SK-N-SH treated with all-trans-retinoic acid at 6 μM for 48 hours (cell line): Measurements from ENCODE around the gene STXBP1.
A peak's percentile ranks its signal among the peaks of the same experiment; 100 is the strongest.

Experiments used
- ATAC-seq: fragments of 200-7000 bp; cut with Tn5 transposase; 3 replicates; pipeline ENCODE4 v1.9.1; 2020; ENCODE audit warnings: mild to moderate bottlenecking, moderate library complexity
- ARNTL ChIP-seq: fragments of 450-650 bp; formaldehyde crosslinking; IDR thresholded peaks from 2 replicates; pipeline ENCODE4 v1.5.0; 2020; ENCODE audit warnings: low read depth, mild to moderate bottlenecking, moderate library complexity, borderline replicate concordance
- BACH2 ChIP-seq: fragments of 250-450 bp; sonication (Bioruptor Pico); IDR thresholded peaks from 2 replicates; pipeline ENCODE4 v1.9.0; 2021; ENCODE audit warnings: mild to moderate bottlenecking, borderline replicate concordance
- CSDC2 ChIP-seq: fragments of 250-450 bp; sonication (Bioruptor Pico); IDR thresholded peaks from 2 replicates; pipeline ENCODE4 v1.5.0; 2020; ENCODE audit warnings: mild to moderate bottlenecking, moderate library complexity
- ESRRG ChIP-seq: fragments of 250-450 bp; sonication (Bioruptor Pico); IDR thresholded peaks from 2 replicates; pipeline ENCODE4 v1.6.1; 2021; ENCODE audit warnings: mild to moderate bottlenecking
- GLIS3 ChIP-seq: fragments of 250-450 bp; sonication (Bioruptor Pico); IDR thresholded peaks from 2 replicates; pipeline ENCODE4 v1.5.0; 2020; ENCODE audit warnings: mild to moderate bottlenecking, moderate library complexity
- ISL1 ChIP-seq: fragments of 250-450 bp; sonication (Bioruptor Pico); IDR thresholded peaks from 2 replicates; pipeline ENCODE4 v2.1.2; 2022; ENCODE audit warnings: mild to moderate bottlenecking, moderate library complexity
- PPARA ChIP-seq: fragments of 250-450 bp; sonication (Bioruptor Pico); IDR thresholded peaks from 2 replicates; pipeline ENCODE4 v1.5.0; 2020; ENCODE audit warnings: mild to moderate bottlenecking, borderline replicate concordance
- TCF4 ChIP-seq: fragments of 250-450 bp; sonication (Bioruptor Pico); IDR thresholded peaks from 2 replicates; pipeline ENCODE4 v1.8.0; 2021; ENCODE audit warnings: mild to moderate bottlenecking, moderate library complexity, borderline replicate concordance
- ZC3H10 ChIP-seq: fragments of 250-450 bp; sonication (Bioruptor Pico); IDR thresholded peaks from 2 replicates; pipeline ENCODE4 v1.5.1; 2021; ENCODE audit warnings: mild to moderate bottlenecking, moderate library complexity
- ZFP3 ChIP-seq: fragments of 250-450 bp; sonication (Bioruptor Pico); IDR thresholded peaks from 2 replicates; pipeline ENCODE4 v1.5.0; 2020; ENCODE audit warnings: mild to moderate bottlenecking, moderate library complexity
- ZFP30 ChIP-seq: fragments of 450-650 bp; formaldehyde crosslinking; IDR thresholded peaks from 2 replicates; pipeline ENCODE4 v1.5.0; 2022; ENCODE audit warnings: mild to moderate bottlenecking, moderate library complexity
- ZNF565 ChIP-seq: fragments of 450-650 bp; formaldehyde crosslinking; conservative IDR thresholded peaks from 2 replicates; pipeline ENCODE4 v1.5.0; 2020; ENCODE audit warnings: low read depth, mild to moderate bottlenecking, moderate library complexity
- ZNF70 ChIP-seq: fragments of 450-650 bp; formaldehyde crosslinking; IDR thresholded peaks from 2 replicates; pipeline ENCODE4 v1.5.0; 2020; ENCODE audit warnings: mild to moderate bottlenecking, moderate library complexity
- ZNF8 ChIP-seq: fragments of 450-650 bp; formaldehyde crosslinking; IDR thresholded peaks from 2 replicates; pipeline ENCODE4 v1.5.0; 2020; ENCODE audit warnings: mild to moderate bottlenecking, moderate library complexity
- TF ChIP-seq, protein P1 (sequence below): fragments of 250-450 bp; sonication (Bioruptor Pico); IDR thresholded peaks from 2 replicates; pipeline ENCODE4 v1.5.1; 2020; ENCODE audit warnings: low read depth, mild to moderate bottlenecking, moderate library complexity
- TF ChIP-seq, protein P2 (sequence below): fragments of 250-450 bp; sonication (Bioruptor Pico); IDR thresholded peaks from 2 replicates; pipeline ENCODE4 v1.8.0; 2021; ENCODE audit warnings: low read depth, mild to moderate bottlenecking, moderate library complexity, borderline replicate concordance
- TF ChIP-seq, protein P3 (sequence below): fragments of 250-450 bp; sonication (Bioruptor Pico); IDR thresholded peaks from 2 replicates; pipeline ENCODE4 v1.5.0; 2020; ENCODE audit warnings: mild to moderate bottlenecking, moderate library complexity

STXBP1 gene

DNA sequence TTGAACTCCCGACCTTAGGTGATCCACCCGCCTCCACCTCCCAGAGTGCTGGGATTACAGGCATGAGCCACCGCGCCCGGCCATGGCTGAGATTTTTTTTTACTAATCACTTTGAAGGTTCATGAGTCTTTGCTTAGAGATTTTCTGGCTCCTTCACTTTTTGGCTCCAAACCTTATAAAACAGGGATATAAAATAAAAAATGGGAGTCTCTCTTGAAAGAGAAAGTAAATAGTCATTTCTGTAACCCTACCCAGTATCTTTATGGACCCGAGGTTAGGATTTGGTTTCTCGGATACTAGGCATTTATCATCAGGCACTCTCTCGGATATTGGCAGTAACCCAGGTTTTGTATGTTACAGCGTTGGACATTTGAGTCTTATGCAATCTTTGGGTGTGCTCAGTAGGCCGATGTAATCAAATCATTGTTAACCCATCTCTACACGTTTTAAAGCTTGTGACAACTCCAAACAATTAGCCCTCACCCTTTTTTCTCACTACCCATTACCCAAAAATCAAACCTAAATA is 25.3 kb downstream of the STXBP1 start (continued):
- TF ChIP-seq, protein P1, sequence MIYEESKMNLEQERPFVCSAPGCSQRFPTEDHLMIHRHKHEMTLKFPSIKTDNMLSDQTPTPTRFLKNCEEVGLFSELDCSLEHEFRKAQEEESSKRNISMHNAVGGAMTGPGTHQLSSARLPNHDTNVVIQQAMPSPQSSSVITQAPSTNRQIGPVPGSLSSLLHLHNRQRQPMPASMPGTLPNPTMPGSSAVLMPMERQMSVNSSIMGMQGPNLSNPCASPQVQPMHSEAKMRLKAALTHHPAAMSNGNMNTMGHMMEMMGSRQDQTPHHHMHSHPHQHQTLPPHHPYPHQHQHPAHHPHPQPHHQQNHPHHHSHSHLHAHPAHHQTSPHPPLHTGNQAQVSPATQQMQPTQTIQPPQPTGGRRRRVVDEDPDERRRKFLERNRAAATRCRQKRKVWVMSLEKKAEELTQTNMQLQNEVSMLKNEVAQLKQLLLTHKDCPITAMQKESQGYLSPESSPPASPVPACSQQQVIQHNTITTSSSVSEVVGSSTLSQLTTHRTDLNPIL (CRISPR knock-in tag), result no peak
- TF ChIP-seq ZC3H10 (CRISPR knock-in tag) (no peak), ZFP3 (CRISPR knock-in tag) (no peak), ZFP30 (CRISPR knock-in tag) (no peak)
- TF ChIP-seq, all 23 proteins: peak for 0

DNA sequence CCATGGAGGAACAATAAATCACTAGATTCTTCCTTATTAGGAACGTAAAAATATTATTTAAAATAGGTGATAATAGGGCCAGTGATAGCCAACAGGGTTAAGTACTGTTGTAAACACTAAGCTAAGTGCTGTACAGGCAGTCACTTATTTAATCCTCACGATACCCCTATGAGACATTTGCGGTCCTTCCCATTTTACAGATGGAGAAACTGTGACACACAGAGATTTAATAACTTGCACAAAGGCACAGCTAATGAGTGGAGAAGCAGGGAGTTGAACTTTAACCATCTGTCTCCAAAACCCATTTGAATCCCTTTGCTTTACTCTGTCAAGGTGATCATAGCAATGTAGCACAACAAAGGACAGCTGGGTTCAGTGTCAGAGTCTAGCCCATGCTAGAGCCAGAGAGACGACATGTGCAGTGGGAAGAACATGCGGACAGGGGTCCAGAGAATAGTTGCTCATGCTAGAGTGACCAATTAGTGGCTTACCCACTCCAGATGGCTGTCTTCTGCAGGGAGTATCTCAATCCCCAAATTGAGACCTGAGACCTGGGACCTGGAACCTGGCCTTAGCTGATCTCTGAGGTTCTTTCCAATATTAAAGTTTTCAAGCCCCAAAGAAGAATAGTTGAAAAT is 28.9 kb downstream of the STXBP1 start:
- no peak for ATAC-seq
- no peak for TF ChIP-seq ZFP3 (CRISPR knock-in tag)
- TF ChIP-seq ARNTL, result no peak
- no peak for TF ChIP-seq ESRRG (CRISPR knock-in tag)
- no peak for TF ChIP-seq ZNF70
- TF ChIP-seq PPARA (CRISPR knock-in tag), result no peak
- no peak for TF ChIP-seq ZFP30 (CRISPR knock-in tag)
- no peak for TF ChIP-seq ZNF8 (CRISPR knock-in tag)
- TF ChIP-seq ZC3H10 (CRISPR knock-in tag), result no peak
- no peak for TF ChIP-seq TCF4
- TF ChIP-seq ZNF565 (CRISPR knock-in tag), result no peak
- no peak for TF ChIP-seq GLIS3
- TF ChIP-seq, all 23 proteins: peak for 0

DNA sequence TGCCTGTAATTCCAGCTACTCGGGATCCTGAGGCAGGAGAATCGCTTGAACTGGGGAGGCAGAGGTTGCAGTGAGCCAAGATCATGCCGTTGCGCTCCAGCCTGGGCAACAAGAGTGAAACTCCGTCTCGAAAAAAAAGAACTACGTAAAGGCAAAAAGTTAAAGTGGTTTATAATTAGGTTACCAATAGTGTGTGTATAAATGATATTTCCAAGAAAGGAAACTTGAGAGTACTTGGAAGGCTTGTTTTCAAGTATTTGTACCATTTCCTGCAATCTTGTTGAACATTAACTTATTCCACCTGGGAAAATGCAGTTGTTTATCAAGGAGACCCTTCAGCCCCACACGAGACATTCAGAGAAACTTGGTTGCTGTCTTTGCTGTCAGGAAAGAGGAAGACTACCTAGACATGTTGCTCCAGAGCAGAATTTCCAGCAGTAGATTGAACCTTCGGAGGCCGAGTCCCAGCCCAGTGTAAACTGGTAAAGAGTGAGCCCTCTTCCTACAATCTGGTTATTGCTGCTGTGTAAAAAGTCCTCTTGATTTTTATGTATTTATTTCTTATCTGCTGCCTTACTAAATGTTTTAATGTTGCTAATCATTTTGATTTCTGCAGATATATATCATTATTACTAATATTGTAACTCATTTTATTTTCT is 30.1 kb downstream of the STXBP1 start:
- ATAC-seq, result peak; percentile 76
- TF ChIP-seq ESRRG (CRISPR knock-in tag) (no peak), ISL1 (CRISPR knock-in tag) (peak; percentile 61)

DNA sequence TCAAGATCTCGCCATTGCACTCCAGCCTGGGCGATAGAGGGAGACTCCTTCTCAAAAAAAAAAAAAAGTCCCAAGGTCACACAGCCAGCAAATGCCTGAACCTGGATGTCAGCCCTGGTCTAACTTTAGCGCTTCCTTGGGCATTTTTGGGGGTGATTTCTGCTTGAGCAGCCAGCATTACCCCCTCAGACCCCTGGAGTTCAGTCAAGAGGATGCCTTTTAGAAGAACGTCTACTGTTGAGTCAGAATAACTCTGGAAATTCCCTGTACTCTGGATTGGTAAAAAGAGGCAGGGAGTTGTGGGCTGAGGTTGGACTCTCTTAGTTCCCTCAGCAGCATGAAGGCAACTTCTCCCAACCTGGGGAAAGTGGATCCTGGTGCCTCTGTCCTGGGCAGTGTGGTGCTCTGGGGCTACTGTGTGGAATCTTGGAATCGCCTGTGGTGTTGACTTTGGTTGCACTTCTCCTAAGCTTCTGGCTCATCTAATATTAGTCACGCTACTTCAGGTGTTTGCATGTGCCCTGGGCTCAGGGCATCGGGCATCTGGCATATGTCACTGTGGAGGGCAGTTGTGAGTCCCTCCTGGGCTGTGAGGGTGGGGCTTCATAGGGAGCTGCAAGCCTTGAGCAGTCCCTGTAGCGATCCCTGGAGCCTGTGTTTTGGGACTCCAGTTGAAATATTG is 32.2 kb downstream of the STXBP1 start:
- ATAC-seq, result no peak
- TF ChIP-seq ZC3H10 (CRISPR knock-in tag) (no peak), CSDC2 (CRISPR knock-in tag) (no peak), ZFP3 (CRISPR knock-in tag) (no peak), GLIS3 (no peak), ZNF70 (no peak), BACH2 (no peak), ZNF8 (CRISPR knock-in tag) (no peak), ZFP30 (CRISPR knock-in tag) (no peak)
- TF ChIP-seq, protein P1 (CRISPR knock-in tag), result no peak

DNA sequence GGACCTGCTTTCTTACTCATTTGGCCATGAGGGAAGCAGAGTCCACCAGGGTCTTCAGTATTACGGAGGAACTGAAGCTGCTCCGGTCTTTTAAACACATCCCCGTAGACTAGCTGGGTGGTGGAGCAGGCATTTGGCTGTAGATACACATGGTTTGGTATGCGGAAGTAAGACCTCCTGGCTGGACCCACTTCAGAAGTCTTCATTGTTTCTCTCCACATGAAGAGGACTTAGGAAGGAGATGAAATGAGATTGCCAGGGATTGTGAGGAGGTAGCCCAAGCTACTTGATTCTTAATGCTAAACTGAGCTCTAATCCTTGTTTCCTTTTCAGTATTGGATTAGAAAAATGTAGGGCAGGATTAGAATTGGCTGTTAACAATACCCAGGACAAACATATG is 32.9 kb downstream of the STXBP1 start:
- ATAC-seq, result no peak
- TF ChIP-seq, protein P2, sequence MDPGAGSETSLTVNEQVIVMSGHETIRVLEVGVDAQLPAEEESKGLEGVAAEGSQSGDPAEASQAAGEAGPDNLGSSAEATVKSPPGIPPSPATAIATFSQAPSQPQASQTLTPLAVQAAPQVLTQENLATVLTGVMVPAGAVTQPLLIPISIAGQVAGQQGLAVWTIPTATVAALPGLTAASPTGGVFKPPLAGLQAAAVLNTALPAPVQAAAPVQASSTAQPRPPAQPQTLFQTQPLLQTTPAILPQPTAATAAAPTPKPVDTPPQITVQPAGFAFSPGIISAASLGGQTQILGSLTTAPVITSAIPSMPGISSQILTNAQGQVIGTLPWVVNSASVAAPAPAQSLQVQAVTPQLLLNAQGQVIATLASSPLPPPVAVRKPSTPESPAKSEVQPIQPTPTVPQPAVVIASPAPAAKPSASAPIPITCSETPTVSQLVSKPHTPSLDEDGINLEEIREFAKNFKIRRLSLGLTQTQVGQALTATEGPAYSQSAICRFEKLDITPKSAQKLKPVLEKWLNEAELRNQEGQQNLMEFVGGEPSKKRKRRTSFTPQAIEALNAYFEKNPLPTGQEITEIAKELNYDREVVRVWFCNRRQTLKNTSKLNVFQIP (CRISPR knock-in tag), result no peak
- TF ChIP-seq, protein P3, sequence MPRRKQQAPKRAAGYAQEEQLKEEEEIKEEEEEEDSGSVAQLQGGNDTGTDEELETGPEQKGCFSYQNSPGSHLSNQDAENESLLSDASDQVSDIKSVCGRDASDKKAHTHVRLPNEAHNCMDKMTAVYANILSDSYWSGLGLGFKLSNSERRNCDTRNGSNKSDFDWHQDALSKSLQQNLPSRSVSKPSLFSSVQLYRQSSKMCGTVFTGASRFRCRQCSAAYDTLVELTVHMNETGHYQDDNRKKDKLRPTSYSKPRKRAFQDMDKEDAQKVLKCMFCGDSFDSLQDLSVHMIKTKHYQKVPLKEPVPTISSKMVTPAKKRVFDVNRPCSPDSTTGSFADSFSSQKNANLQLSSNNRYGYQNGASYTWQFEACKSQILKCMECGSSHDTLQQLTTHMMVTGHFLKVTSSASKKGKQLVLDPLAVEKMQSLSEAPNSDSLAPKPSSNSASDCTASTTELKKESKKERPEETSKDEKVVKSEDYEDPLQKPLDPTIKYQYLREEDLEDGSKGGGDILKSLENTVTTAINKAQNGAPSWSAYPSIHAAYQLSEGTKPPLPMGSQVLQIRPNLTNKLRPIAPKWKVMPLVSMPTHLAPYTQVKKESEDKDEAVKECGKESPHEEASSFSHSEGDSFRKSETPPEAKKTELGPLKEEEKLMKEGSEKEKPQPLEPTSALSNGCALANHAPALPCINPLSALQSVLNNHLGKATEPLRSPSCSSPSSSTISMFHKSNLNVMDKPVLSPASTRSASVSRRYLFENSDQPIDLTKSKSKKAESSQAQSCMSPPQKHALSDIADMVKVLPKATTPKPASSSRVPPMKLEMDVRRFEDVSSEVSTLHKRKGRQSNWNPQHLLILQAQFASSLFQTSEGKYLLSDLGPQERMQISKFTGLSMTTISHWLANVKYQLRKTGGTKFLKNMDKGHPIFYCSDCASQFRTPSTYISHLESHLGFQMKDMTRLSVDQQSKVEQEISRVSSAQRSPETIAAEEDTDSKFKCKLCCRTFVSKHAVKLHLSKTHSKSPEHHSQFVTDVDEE (CRISPR knock-in tag), result no peak
- TF ChIP-seq, all 23 proteins: peak for 0
